ENCODE measurements around the gene KCNQ2. TPM values are rescaled to one million over a fixed set of nuclear protein-coding genes. Genes with fewer than 3 reads are reported as not detected.

Gene KCNQ2
- total and polyA plus RNA-seq, 2 experiments from 2014 or later = 68.5 to 92.4 TPM

DNA sequence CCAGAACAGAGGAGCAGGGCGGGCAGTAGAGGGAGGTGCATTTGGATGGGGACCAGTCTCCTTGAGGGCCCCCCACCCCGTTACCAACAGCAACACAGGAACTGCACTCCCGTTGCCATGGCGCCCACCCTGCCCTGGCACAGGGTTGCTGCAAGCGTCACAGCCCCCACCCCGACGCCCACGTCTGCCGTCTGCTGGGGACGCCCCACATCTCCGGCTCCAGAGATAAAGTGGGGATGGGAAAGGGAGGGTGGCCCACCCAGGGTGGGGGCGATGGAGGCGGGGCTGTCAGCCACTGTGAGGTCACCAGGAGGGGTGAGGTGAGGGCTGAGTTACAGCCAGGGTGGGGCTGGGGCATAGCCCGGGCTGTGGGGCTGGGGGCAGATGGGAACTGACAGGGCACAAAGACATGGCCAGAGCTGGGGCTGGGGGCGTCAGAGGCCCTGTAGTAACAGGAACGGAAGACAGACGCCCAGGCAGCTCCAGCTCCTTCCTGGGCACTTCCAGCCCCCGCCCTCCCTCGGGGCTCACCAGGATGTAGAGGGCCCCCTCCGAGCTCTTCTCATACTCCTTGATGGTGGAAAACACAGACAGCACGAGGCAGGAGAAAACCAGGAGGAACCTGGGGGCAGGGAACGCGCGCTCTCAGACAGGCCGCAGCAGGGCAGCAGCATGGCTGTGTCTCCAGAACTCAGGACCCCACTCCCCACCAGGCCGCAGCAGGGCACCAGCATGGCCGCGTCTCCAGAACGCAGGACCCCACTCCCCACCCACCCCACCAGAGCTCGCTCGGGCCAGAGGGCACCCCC lies 26.0 kb downstream of the KCNQ2 start:
- Mint-ChIP-seq H3K27me3 (ENCODE audit: insufficient read depth, low read depth, poor library complexity) (peaks cover 22% of the 10 kb centered on the region), H3K4me1 (peaks cover 22% of the 10 kb centered on the region), H3K4me3 (no peak overlapping the region), H3K36me3 (ENCODE audit: low read depth) (peaks cover 15% of the 10 kb centered on the region), H3K9me3 (peaks cover 15% of the 10 kb centered on the region; the same call in 2 of the 3 replicates), H3K27ac (no peak overlapping the region)
- Histone ChIP-seq H3K4me3 (no peak overlapping the region), H3K79me2 (replicated peaks; ENCODE audit: insufficient read depth) (peaks cover 41% of the 10 kb centered on the region), H2AFZ (no peak overlapping the region), H3K27ac (ENCODE audit: low read depth) (no peak overlapping the region), H4K20me1 (replicated peaks; ENCODE audit: insufficient read depth) (peaks cover 3% of the 10 kb centered on the region), H3K9me2 (ENCODE audit: insufficient read depth) (no peaks in the 10 kb centered on the region), H3F3A (replicated peaks; ENCODE audit: low read depth) (no peaks in the 10 kb centered on the region), H3K27me3 (ENCODE audit: insufficient read depth) (no peaks in the 10 kb centered on the region), H3K36me3 (ENCODE audit: insufficient read depth) (no peaks in the 10 kb centered on the region), H3K4me2 (no peak overlapping the region), H3K4me1 (ENCODE audit: insufficient read depth) (no peaks in the 10 kb centered on the region; the same call in 1 of the 2 replicates)
- DNase-seq (ENCODE audit: low spot score) (no peak), ATAC-seq (no peak)
- TF ChIP-seq NANOG (IDR thresholded peaks at IDR 0.05; ENCODE audit: borderline replicate concordance) (no peak), ZNF462 (CRISPR knock-in tag; IDR thresholded peaks at IDR 0.05) (no peak)

- peaks cover 15% of the 10 kb centered on the region for H3K36me3 Mint-ChIP-seq (ENCODE audit: low read depth)
- peaks cover 17% of the 10 kb centered on the region for H3K27me3 Mint-ChIP-seq (ENCODE audit: insufficient read depth, low read depth, poor library complexity)
- H2AFZ ChIP-seq = no peak overlapping the region
- no peak for DNase-seq (ENCODE audit: low spot score)
- peaks cover 36% of the 10 kb centered on the region for H3K79me2 ChIP-seq (replicated peaks; ENCODE audit: insufficient read depth)
- ATAC-seq = no peak
- peaks cover 15% of the 10 kb centered on the region; the same call in 2 of the 3 replicates for H3K9me3 Mint-ChIP-seq
- no peaks in the 10 kb centered on the region; the same call in 1 of the 2 replicates for H3K4me1 ChIP-seq (ENCODE audit: insufficient read depth)
- no peak overlapping the region for H3K4me3 ChIP-seq
- peaks cover 3% of the 10 kb centered on the region for H4K20me1 ChIP-seq (replicated peaks; ENCODE audit: insufficient read depth)
- H3K27ac ChIP-seq (ENCODE audit: low read depth) = no peak overlapping the region
- no peak overlapping the region for H3K27ac Mint-ChIP-seq
- no peak overlapping the region for H3K4me2 ChIP-seq
- H3K4me3 Mint-ChIP-seq = no peak overlapping the region
- peaks cover 23% of the 10 kb centered on the region for H3K4me1 Mint-ChIP-seq
- H3K9me2 ChIP-seq (ENCODE audit: insufficient read depth) = no peaks in the 10 kb centered on the region
- no peaks in the 10 kb centered on the region for H3K36me3 ChIP-seq (ENCODE audit: insufficient read depth)
- no peaks in the 10 kb centered on the region for H3K27me3 ChIP-seq (ENCODE audit: insufficient read depth)
- no peaks in the 10 kb centered on the region for H3F3A ChIP-seq (replicated peaks; ENCODE audit: low read depth)
- TF ChIP-seq EZH2 (IDR thresholded peaks at IDR 0.05; ENCODE audit: low read depth, unreplicated experiment) (no peak), ZNF462 (CRISPR knock-in tag; IDR thresholded peaks at IDR 0.05) (no peak)
Observed at GRCh38 chr20:63445075-63445734, 27.2 kb downstream of the KCNQ2 start.

Data from GM23338 (cell line).